Activated CD4-positive, alpha-beta T cell treated with anti-CD3 and anti-CD28 coated beads, Interleukin-2, amount 10 ng/mL, durations not matched to agents 7 days and 5 days (primary cell): ENCODE measurements around the gene SIX6. TPM values are rescaled to one million over a fixed set of nuclear protein-coding genes. Genes with fewer than 3 reads are reported as not detected.
A peak's percentile ranks its signal among the peaks of the same experiment; 100 is the strongest.

Experiments used
- CTCF ChIA-PET: fragments of 350-600 bp; sonication (Branson Sonifier 250); formaldehyde crosslinking; loops from one replicate; lab custom pipeline; 2021; ENCODE audit warnings: antibody characterized with exemption; lab: Charles Lee
- POLR2A ChIA-PET: fragments of 350-600 bp; sonication (Branson Sonifier 250); formaldehyde crosslinking; loops from one replicate; lab custom pipeline; 2021; ENCODE audit warnings: antibody characterized with exemption; lab: Charles Lee
- DNase-seq: peaks from one replicate; pipeline ENCODE4 v3.0.0-alpha.2; 2020
- H3K27ac Mint-ChIP-seq: one replicate; pipeline ENCODE4 v1.8.0; 2021; ENCODE audit warnings: mild to moderate bottlenecking, moderate library complexity, mixed read lengths
- H3K27me3 Mint-ChIP-seq: one replicate; pipeline ENCODE4 v1.8.0; 2021; ENCODE audit warnings: mixed read lengths
- H3K36me3 Mint-ChIP-seq: one replicate; pipeline ENCODE4 v1.8.0; 2021; ENCODE audit warnings: low read depth, mixed read lengths
- H3K4me1 Mint-ChIP-seq: one replicate; pipeline ENCODE4 v1.8.0; 2021; ENCODE audit warnings: mixed read lengths
- H3K4me3 Mint-ChIP-seq: one replicate; pipeline ENCODE4 v1.8.0; 2021; ENCODE audit warnings: mild to moderate bottlenecking, moderate library complexity, mixed read lengths
- H3K9me3 Mint-ChIP-seq: one replicate; pipeline ENCODE4 v1.8.0; 2021; ENCODE audit warnings: mixed read lengths
- total RNA-seq, 2 experiments: library from RNA; stranded (reverse); gene quantifications; one replicate each; pipeline ENCODE4 v1.2.3, GENCODE V29; 2021

Gene SIX6
- total RNA-seq, 2 experiments from 2014 or later, result not detected

- ChIA-PET CTCF (no interaction called here), POLR2A (no interaction called here)
- Mint-ChIP-seq H3K4me1 (no peaks in the 10 kb centered on the region), H3K27me3 (peaks cover 6% of the 10 kb centered on the region), H3K27ac (no peak overlapping the region), H3K9me3 (peaks cover 5% of the 10 kb centered on the region), H3K4me3 (no peak overlapping the region), H3K36me3 (no peaks in the 10 kb centered on the region)
- no peak for DNase-seq
Measured at GRCh38 chr14:60537663-60538062, 28.7 kb downstream of the SIX6 start.

GRCh38 chr14:60544659-60545058 is 35.7 kb downstream of the SIX6 start:
- H3K4me3 Mint-ChIP-seq, result no peak overlapping the region
- ChIA-PET CTCF (interaction anchor here (0.6 kb wide), 1 partner anchor 580 kb away, joined by 3 read pairs; no protein-coding TSS in a partner anchor), POLR2A (no interaction called here)
- H3K9me3 Mint-ChIP-seq, result peaks cover 9% of the 10 kb centered on the region
- H3K27ac Mint-ChIP-seq, result no peak overlapping the region
- no peak for DNase-seq
- H3K27me3 Mint-ChIP-seq, result peaks cover 15% of the 10 kb centered on the region
- H3K4me1 Mint-ChIP-seq, result no peaks in the 10 kb centered on the region
- no peaks in the 10 kb centered on the region for H3K36me3 Mint-ChIP-seq

DNA sequence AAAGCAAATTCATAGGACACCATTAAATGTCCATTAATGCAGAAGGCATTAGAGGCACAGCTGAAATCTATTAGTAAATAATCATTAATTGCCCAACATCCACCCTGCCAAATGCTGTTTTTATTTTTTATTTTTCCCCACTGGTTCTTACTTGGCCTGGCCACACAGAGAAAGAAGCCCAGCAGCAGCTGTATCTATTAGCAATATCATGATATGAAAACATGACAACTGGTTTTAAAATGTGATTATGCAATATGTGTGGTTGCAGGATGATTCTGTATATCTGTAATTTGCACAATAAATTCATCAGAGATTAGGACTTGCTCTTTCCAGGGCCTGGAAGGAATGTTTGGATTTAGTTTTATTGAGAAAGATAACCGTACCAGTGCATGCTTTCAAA is 44.9 kb downstream of the SIX6 start:
- Mint-ChIP-seq H3K36me3 (no peaks in the 10 kb centered on the region), H3K27me3 (peaks cover 15% of the 10 kb centered on the region), H3K27ac (no peak overlapping the region), H3K4me1 (no peaks in the 10 kb centered on the region), H3K4me3 (no peak overlapping the region), H3K9me3 (peaks cover 1% of the 10 kb centered on the region)
- CTCF ChIA-PET, result no interaction called here
- DNase-seq, result no peak
- POLR2A ChIA-PET, result no interaction called here

GRCh38 chr14:60561845-60562746 is 53.1 kb downstream of the SIX6 start:
- H3K4me3 Mint-ChIP-seq, result no peak overlapping the region
- DNase-seq, result peak; percentile 14
- POLR2A ChIA-PET, result no interaction called here
- CTCF ChIA-PET, result no interaction called here
- no peaks in the 10 kb centered on the region for H3K36me3 Mint-ChIP-seq
- H3K27me3 Mint-ChIP-seq, result peaks cover 17% of the 10 kb centered on the region
- no peak overlapping the region for H3K27ac Mint-ChIP-seq
- no peaks in the 10 kb centered on the region for H3K4me1 Mint-ChIP-seq
- no peaks in the 10 kb centered on the region for H3K9me3 Mint-ChIP-seq

Other genes starting within 250 kb of the SIX6 start
- gene C14orf39, start 23.1 kb upstream of the SIX6 start, total RNA-seq, result not detected
- not detected for gene SIX1, start 140.3 kb downstream of the SIX6 start, total RNA-seq
- under 1 TPM; 0.02 to 0.08 TPM for gene SIX4, start 215.2 kb downstream of the SIX6 start, total RNA-seq
- 10 to 100 TPM; 27.8 to 39.8 TPM for gene MNAT1, start 225.6 kb downstream of the SIX6 start, total RNA-seq